HepG2 (cell line): ENCODE results near the gene KMT2A. TPM values are rescaled to one million over a fixed set of nuclear protein-coding genes. Genes with fewer than 3 reads are reported as not detected.

Experiments
- ATF4 ChIP-seq, 2 experiments: fragments of 450-650 bp in 1 of 2; sonication (generic) in 1 of 2; formaldehyde crosslinking; IDR thresholded peaks; 2 replicates each; pipeline versions ENCODE4 v1.5.0 to v1.8.0; 2020 to 2022; ENCODE audit warnings: mild to moderate bottlenecking in 1 of 2, missing genetic modification reagents in 1 of 2
- CBX5 ChIP-seq: sonication (generic); formaldehyde crosslinking; IDR thresholded peaks from 2 replicates; pipeline ENCODE4 v1.4.0; 2020; ENCODE audit warnings: missing genetic modification reagents, borderline replicate concordance
- FOXK2 ChIP-seq: fragments of 450-650 bp; IDR thresholded peaks from 2 replicates; pipeline ENCODE4 v1.6.1; 2016
- HBP1 ChIP-seq: IDR thresholded peaks from 2 replicates; pipeline ENCODE4 v1.6.1; 2016; ENCODE audit warnings: low read depth, control low read depth
- HMG20B ChIP-seq: conservative IDR thresholded peaks from 2 replicates; pipeline ENCODE4 v1.6.1; 2016; ENCODE audit warnings: missing genetic modification reagents, missing compliant biosample characterization
- KAT8 ChIP-seq: IDR thresholded peaks from 2 replicates; pipeline ENCODE4 v1.6.1; 2016; ENCODE audit warnings: missing genetic modification reagents, missing compliant biosample characterization
- KDM3A ChIP-seq: IDR thresholded peaks from 2 replicates; pipeline ENCODE4 v1.6.1; 2018; ENCODE audit warnings: low read depth, missing compliant biosample characterization
- LCORL ChIP-seq, 2 experiments: fragments of 450-650 bp in 1 of 2; sonication (generic) in 1 of 2; formaldehyde crosslinking in 1 of 2; IDR thresholded peaks; 2 replicates each; pipeline versions ENCODE4 v1.5.0 to v1.6.1; 2017 to 2020; ENCODE audit warnings: antibody characterized with exemption in 1 of 2, missing genetic modification reagents in 1 of 2
- MAX ChIP-seq: IDR thresholded peaks from 2 replicates; pipeline ENCODE4 v1.6.1; 2012; ENCODE audit warnings: inconsistent platforms
- NFIB ChIP-seq: sonication (generic); formaldehyde crosslinking; IDR thresholded peaks from 2 replicates; pipeline ENCODE4 v1.9.0; 2021; ENCODE audit warnings: missing genetic modification reagents, mild to moderate bottlenecking, borderline replicate concordance
- NRL ChIP-seq: sonication (generic); formaldehyde crosslinking; IDR thresholded peaks from 2 replicates; pipeline ENCODE4 v1.5.0; 2020; ENCODE audit warnings: missing genetic modification reagents, mild to moderate bottlenecking, moderate library complexity, borderline replicate concordance
- POGZ ChIP-seq: sonication (generic); formaldehyde crosslinking; IDR thresholded peaks from 2 replicates; pipeline ENCODE4 v1.4.0; 2020; ENCODE audit warnings: mild to moderate bottlenecking, missing genetic modification reagents
- RBM22 ChIP-seq: fragments of 200-400 bp; formaldehyde crosslinking; optimal IDR thresholded peaks from 2 replicates; pipeline ENCODE3; 2017; ENCODE audit warnings: mild to moderate bottlenecking, low read length, moderate library complexity
- RNF2 ChIP-seq: fragments of 450-650 bp; conservative IDR thresholded peaks from 2 replicates; pipeline ENCODE4 v1.6.1; 2016; ENCODE audit warnings: low read depth
- SMAD3 ChIP-seq: sonication (generic); formaldehyde crosslinking; IDR thresholded peaks from 2 replicates; pipeline ENCODE4 v1.4.0; 2020; ENCODE audit warnings: missing genetic modification reagents
- SOX13 ChIP-seq, 3 experiments: fragments of 450-650 bp in 1 of 3; sonication (generic) in 1 of 3; formaldehyde crosslinking in 1 of 3; IDR thresholded peaks in 2 of 3; conservative IDR thresholded peaks in 1 of 3; 2 replicates each; pipeline versions ENCODE4 v1.5.0 to v1.6.1; 2016 to 2020; ENCODE audit warnings: antibody characterized with exemption in 1 of 3, mild to moderate bottlenecking in 1 of 3, missing compliant biosample characterization in 1 of 3, missing genetic modification reagents in 1 of 3, moderate library complexity in 1 of 3
- TAF15 ChIP-seq: fragments of 200-400 bp; formaldehyde crosslinking; IDR thresholded peaks from one replicate; pipeline ENCODE4 v1.6.1; 2018; ENCODE audit warnings: mild to moderate bottlenecking, low read depth, low read length; ENCODE audit not compliant: poor library complexity, severe bottlenecking
- XRCC5 ChIP-seq: fragments of 200-400 bp; formaldehyde crosslinking; optimal IDR thresholded peaks from 2 replicates; pipeline ENCODE3; 2017; ENCODE audit warnings: mild to moderate bottlenecking, low read length
- ZEB1 ChIP-seq: IDR thresholded peaks from 2 replicates; pipeline ENCODE4 v1.6.1; 2012; ENCODE audit warnings: mild to moderate bottlenecking, low read depth, inconsistent platforms; ENCODE audit not compliant: insufficient replicate concordance
- ZFP37 ChIP-seq: sonication (generic); formaldehyde crosslinking; IDR thresholded peaks from 2 replicates; pipeline ENCODE4 v1.4.0; 2020; ENCODE audit warnings: missing genetic modification reagents, borderline replicate concordance
- ZKSCAN8 ChIP-seq: IDR thresholded peaks from 2 replicates; pipeline ENCODE4 v1.6.1; 2016; ENCODE audit warnings: borderline replicate concordance, missing genetic modification reagents, missing compliant biosample characterization
- ZNF160 ChIP-seq: sonication (generic); formaldehyde crosslinking; IDR thresholded peaks from 2 replicates; pipeline ENCODE4 v1.8.0; 2022; ENCODE audit warnings: mild to moderate bottlenecking, inconsistent platforms, missing genetic modification reagents
- ZNF543 ChIP-seq: sonication (generic); formaldehyde crosslinking; IDR thresholded peaks from 2 replicates; pipeline ENCODE4 v1.4.0; 2020; ENCODE audit warnings: mild to moderate bottlenecking, missing genetic modification reagents
- ZNF557 ChIP-seq: sonication (generic); formaldehyde crosslinking; IDR thresholded peaks from 2 replicates; pipeline ENCODE4 v1.4.0; 2020; ENCODE audit warnings: missing genetic modification reagents
- ZNF660 ChIP-seq: sonication (generic); formaldehyde crosslinking; IDR thresholded peaks from 2 replicates; pipeline ENCODE4 v1.5.1; 2020; ENCODE audit warnings: mild to moderate bottlenecking, low read depth, missing genetic modification reagents, borderline replicate concordance
- ZNF841 ChIP-seq: sonication (generic); formaldehyde crosslinking; IDR thresholded peaks from 2 replicates; pipeline ENCODE4 v1.8.1; 2023; ENCODE audit warnings: missing genetic modification reagents, borderline replicate concordance
- ZNF878 ChIP-seq: sonication (generic); formaldehyde crosslinking; IDR thresholded peaks from 2 replicates; pipeline ENCODE4 v1.8.1; 2023; ENCODE audit warnings: mild to moderate bottlenecking, missing genetic modification reagents, moderate library complexity
- ZNF883 ChIP-seq: sonication (generic); formaldehyde crosslinking; IDR thresholded peaks from 2 replicates; pipeline ENCODE4 v1.5.1; 2020; ENCODE audit warnings: mild to moderate bottlenecking, missing genetic modification reagents; ENCODE audit errors: not compliant biosample characterization
- polyA plus RNA-seq, 8 experiments: library from polyadenylated mRNA; depleted of rRNA in 3 of 8; stranded (reverse) in 7 of 8; unstranded in 1 of 8; fragments of >200 nt; fragmentation: Illumina TruSeq in 4 of 8; extraction: Trizol in 4 of 8; gene quantifications; 2 replicates each; pipeline versions ENCODE4 v1.2.1 to v1.2.3, GENCODE V29; 2011 to 2016; ENCODE audit warnings: low read depth in 4 of 8, missing spikeins in 1 of 8, mixed read lengths in 1 of 8; ENCODE audit not compliant: insufficient read depth in 1 of 8
- total RNA-seq, 5 experiments: library from RNA; depleted of rRNA; stranded (reverse); fragments of >200 nt; fragmentation: Illumina TruSeq; extraction: Trizol; gene quantifications; 2 replicates each; pipeline ENCODE4 v1.2.3, GENCODE V29; 2016; ENCODE audit warnings: low read depth in 1 of 5

Gene KMT2A
- total and polyA plus RNA-seq, 2 of the 13 experiments (the other 11 are each of a cell fraction or from before 2014, with no cell fraction given): 12.4 to 20.0 TPM

GRCh38 chr11:118572061-118572980 lies 136.0 kb downstream of the KMT2A start, which contains the start of gene ARCN1 (continued):
- no peak for TF ChIP-seq SOX13 (IDR thresholded peaks at IDR 0.05)
- no peak for TF ChIP-seq SOX13 (CRISPR knock-in tag; conservative IDR thresholded peaks at IDR 0.05 in 1 of 2, IDR thresholded peaks at IDR 0.05 in 1 of 2)
- TF ChIP-seq RBM22: no peak
- no peak for TF ChIP-seq NFIB (CRISPR knock-in tag)
- no peak for TF ChIP-seq RNF2
- TF ChIP-seq LCORL (IDR thresholded peaks at IDR 0.05): no peak
- TF ChIP-seq LCORL (CRISPR knock-in tag; IDR thresholded peaks at IDR 0.05): 0 out of 2 replicates have a peak, but pooled peaks have one; percentile 28
- no peak for TF ChIP-seq ZKSCAN8 (CRISPR knock-in tag)
- TF ChIP-seq ZNF883: peak; percentile 84
- no peak for TF ChIP-seq ZFP37
- 0 out of 2 replicates have a peak, but pooled peaks have one; percentile 21 for TF ChIP-seq POGZ (CRISPR knock-in tag)
- no peak for TF ChIP-seq ZNF841 (CRISPR knock-in tag)
- TF ChIP-seq MAX: peak; percentile 50; the same call in 1 of the 2 replicates
- TF ChIP-seq CBX5 (CRISPR knock-in tag): no peak; the same call in 1 of the 2 replicates
- 0 out of 2 replicates have a peak, but pooled peaks have one; percentile 21 for TF ChIP-seq ZNF543 (CRISPR knock-in tag)
- TF ChIP-seq ZNF660 (CRISPR knock-in tag): no peak
- no peak for TF ChIP-seq ATF4 (CRISPR knock-in tag; IDR thresholded peaks at IDR 0.05)
- peak; percentile 59; the same call in 1 of the 2 replicates for TF ChIP-seq NRL (CRISPR knock-in tag)
- TF ChIP-seq FOXK2: no peak
- no peak for TF ChIP-seq ZEB1
- 0 out of 2 replicates have a peak, but pooled peaks have one; percentile 70 for TF ChIP-seq ZNF160 (CRISPR knock-in tag)
- TF ChIP-seq XRCC5: peak; percentile 21
- 0 out of 2 replicates have a peak, but pooled peaks have one; percentile 55 for TF ChIP-seq ZNF878 (CRISPR knock-in tag)
- TF ChIP-seq KDM3A (CRISPR knock-in tag): peak; percentile 70; the same call in 1 of the 2 replicates
- peak; percentile 70 for TF ChIP-seq KAT8 (CRISPR knock-in tag)
- no peak for TF ChIP-seq ZNF557 (CRISPR knock-in tag)
- no peak for TF ChIP-seq TAF15
- TF ChIP-seq HMG20B (CRISPR knock-in tag): no peak
- no peak; the same call in 1 of the 2 replicates for TF ChIP-seq HBP1 (CRISPR knock-in tag)
- TF ChIP-seq SMAD3: no peak
